ENCODE measurements around the gene EREG. TPM values are rescaled to one million over a fixed set of nuclear protein-coding genes. Genes with fewer than 3 reads are reported as not detected.

The EREG gene
- polyA plus RNA-seq, 1 donor (not counting 4 experiments of a cell fraction or from before 2014, with no cell fraction given) = 38.7 TPM

DNA sequence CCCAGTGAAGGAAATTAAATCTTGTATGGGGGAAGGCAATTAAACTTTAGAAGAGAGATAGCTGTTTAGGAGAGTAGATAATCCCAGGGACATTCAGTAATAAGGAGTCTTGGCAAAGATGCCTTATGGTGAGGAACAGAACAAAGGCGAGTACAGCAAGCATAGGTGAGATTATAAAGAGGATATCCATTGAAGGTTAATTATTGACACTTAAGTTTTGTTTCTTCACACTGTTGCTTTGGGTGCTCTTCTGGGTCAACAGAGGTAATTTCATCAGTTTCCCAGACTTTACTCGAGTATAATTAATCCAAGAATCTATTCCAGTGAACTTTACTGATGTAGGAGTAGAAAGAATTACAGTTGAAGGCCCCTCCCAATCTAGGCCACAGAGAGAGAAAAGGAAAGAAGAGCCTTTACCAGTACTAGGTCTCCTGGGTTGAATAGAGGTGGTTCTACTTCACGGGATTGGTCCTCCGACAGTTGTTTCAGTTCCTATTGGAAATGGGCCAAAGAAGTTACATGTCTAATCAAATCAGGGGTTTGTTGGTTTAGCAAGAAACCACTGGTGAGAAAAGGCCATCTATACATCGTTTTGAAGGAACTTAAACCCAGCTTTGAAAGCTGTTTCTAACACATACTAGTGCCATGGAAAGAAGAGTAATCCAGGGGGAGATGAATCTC lies 29.5 kb upstream of the EREG start:
- no peak overlapping the region for H3K27ac ChIP-seq (ENCODE audit: control insufficient read depth, insufficient read depth, low read length)
- H3K4me3 ChIP-seq (ENCODE audit: control insufficient read depth in 2 of 3, extremely low read depth in 1 of 3, insufficient read depth in 2 of 3, low read depth in 1 of 3, low read length in 3 of 3) = no peak overlapping the region
- no peak overlapping the region for H3K9ac ChIP-seq (ENCODE audit: control insufficient read depth, extremely low read depth, insufficient read depth, low read length)
- no peak overlapping the region for H2AFZ ChIP-seq (ENCODE audit: control insufficient read depth, low read length)
- no peaks in the 10 kb centered on the region for H3K9me3 ChIP-seq (ENCODE audit: control insufficient read depth, low read depth, low read length)
- dilution Hi-C loops (cut with MboI; ENCODE audit: extremely low pct_ligation_motif_present, low sequenced_read_pairs) = no loop called here
- H3K9me1 ChIP-seq (ENCODE audit: control insufficient read depth, extremely low read depth, insufficient read depth, low read length) = no peaks in the 10 kb centered on the region
- DNase-seq (ENCODE audit: low read depth, low spot score) = no peak
- H3K4me2 ChIP-seq (ENCODE audit: control insufficient read depth, extremely low read depth, insufficient read depth, low read depth, low read length) = no peak overlapping the region
- TF ChIP-seq, protein P1, sequence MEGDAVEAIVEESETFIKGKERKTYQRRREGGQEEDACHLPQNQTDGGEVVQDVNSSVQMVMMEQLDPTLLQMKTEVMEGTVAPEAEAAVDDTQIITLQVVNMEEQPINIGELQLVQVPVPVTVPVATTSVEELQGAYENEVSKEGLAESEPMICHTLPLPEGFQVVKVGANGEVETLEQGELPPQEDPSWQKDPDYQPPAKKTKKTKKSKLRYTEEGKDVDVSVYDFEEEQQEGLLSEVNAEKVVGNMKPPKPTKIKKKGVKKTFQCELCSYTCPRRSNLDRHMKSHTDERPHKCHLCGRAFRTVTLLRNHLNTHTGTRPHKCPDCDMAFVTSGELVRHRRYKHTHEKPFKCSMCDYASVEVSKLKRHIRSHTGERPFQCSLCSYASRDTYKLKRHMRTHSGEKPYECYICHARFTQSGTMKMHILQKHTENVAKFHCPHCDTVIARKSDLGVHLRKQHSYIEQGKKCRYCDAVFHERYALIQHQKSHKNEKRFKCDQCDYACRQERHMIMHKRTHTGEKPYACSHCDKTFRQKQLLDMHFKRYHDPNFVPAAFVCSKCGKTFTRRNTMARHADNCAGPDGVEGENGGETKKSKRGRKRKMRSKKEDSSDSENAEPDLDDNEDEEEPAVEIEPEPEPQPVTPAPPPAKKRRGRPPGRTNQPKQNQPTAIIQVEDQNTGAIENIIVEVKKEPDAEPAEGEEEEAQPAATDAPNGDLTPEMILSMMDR (optimal IDR thresholded peaks at IDR 0.05 in 1 of 3, IDR thresholded peaks at IDR 0.05 in 1 of 3, conservative IDR thresholded peaks at IDR 0.05 in 1 of 3; ENCODE audit: extremely low read depth in 1 of 3, insufficient read depth in 2 of 3, low read length in 3 of 3) = no peak
- no peak for TF ChIP-seq EZH2 (IDR thresholded peaks at IDR 0.05; ENCODE audit: low read length)
- no peak for FAIRE-seq
- H4K20me1 ChIP-seq (ENCODE audit: control insufficient read depth, extremely low read depth, insufficient read depth, low read length) = no peaks in the 10 kb centered on the region
- H3K4me1 ChIP-seq (ENCODE audit: control insufficient read depth, extremely low read depth, insufficient read depth, low read length) = no peaks in the 10 kb centered on the region
- no peaks in the 10 kb centered on the region for H3K79me2 ChIP-seq (ENCODE audit: control insufficient read depth, insufficient read depth, low read length)
- no peaks in the 10 kb centered on the region for H3K36me3 ChIP-seq (ENCODE audit: control insufficient read depth in 2 of 2, extremely low read depth in 1 of 2, insufficient read depth in 2 of 2, low read length in 2 of 2)
- no peaks in the 10 kb centered on the region for H3K27me3 ChIP-seq (ENCODE audit: control insufficient read depth, extremely low read depth, insufficient read depth, low read length)

DNA sequence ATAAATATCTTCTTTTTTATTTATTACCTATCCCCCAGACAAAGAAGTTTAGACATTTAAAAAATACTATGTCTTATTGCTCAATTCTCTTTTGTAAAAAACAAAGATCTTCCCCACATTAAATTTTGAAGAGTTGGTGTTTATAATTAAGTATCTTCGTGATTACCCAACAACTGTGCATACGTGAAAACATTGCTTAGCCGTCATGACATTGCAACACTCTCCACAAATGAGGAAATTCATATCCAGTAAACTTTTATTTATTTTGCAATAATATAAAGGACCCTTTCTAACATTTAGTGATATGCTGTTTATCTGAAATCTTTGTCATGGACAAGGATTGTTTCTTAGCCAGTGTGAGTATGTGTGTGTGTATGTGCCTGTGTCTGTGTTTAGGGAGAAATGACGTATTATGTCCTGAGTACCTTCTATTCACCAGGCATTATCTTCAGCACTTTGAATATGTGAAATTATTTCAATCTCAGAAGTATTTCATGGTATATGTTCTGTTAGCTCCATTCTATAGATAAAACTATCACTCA lies 26.1 kb upstream of the EREG start:
- Histone ChIP-seq H3K9me1 (ENCODE audit: control insufficient read depth, extremely low read depth, insufficient read depth, low read length) (no peaks in the 10 kb centered on the region), H3K9me3 (ENCODE audit: control insufficient read depth, low read depth, low read length) (no peaks in the 10 kb centered on the region), H2AFZ (ENCODE audit: control insufficient read depth, low read length) (no peak overlapping the region), H3K27ac (ENCODE audit: control insufficient read depth, insufficient read depth, low read length) (no peak overlapping the region), H3K79me2 (ENCODE audit: control insufficient read depth, insufficient read depth, low read length) (no peaks in the 10 kb centered on the region), H3K27me3 (ENCODE audit: control insufficient read depth, extremely low read depth, insufficient read depth, low read length) (no peaks in the 10 kb centered on the region), H4K20me1 (ENCODE audit: control insufficient read depth, extremely low read depth, insufficient read depth, low read length) (no peaks in the 10 kb centered on the region), H3K4me1 (ENCODE audit: control insufficient read depth, extremely low read depth, insufficient read depth, low read length) (no peaks in the 10 kb centered on the region), H3K36me3 (ENCODE audit: control insufficient read depth in 2 of 2, extremely low read depth in 1 of 2, insufficient read depth in 2 of 2, low read length in 2 of 2) (peaks cover 0 to 4% of the 10 kb centered on the region in 2 experiments), H3K9ac (ENCODE audit: control insufficient read depth, extremely low read depth, insufficient read depth, low read length) (no peak overlapping the region), H3K4me2 (ENCODE audit: control insufficient read depth, extremely low read depth, insufficient read depth, low read depth, low read length) (no peak overlapping the region), H3K4me3 (ENCODE audit: control insufficient read depth in 2 of 3, extremely low read depth in 1 of 3, insufficient read depth in 2 of 3, low read depth in 1 of 3, low read length in 3 of 3) (no peak overlapping the region)
- DNase-seq (ENCODE audit: low read depth, low spot score) (no peak), FAIRE-seq (no peak)
- dilution Hi-C loops (cut with MboI; ENCODE audit: extremely low pct_ligation_motif_present, low sequenced_read_pairs) = no loop called here
- no peak for TF ChIP-seq EZH2 (IDR thresholded peaks at IDR 0.05; ENCODE audit: low read length)
- TF ChIP-seq, protein P1 (optimal IDR thresholded peaks at IDR 0.05 in 1 of 3, IDR thresholded peaks at IDR 0.05 in 1 of 3, conservative IDR thresholded peaks at IDR 0.05 in 1 of 3; ENCODE audit: extremely low read depth in 1 of 3, insufficient read depth in 2 of 3, low read length in 3 of 3) = no peak

Measured in keratinocyte (primary cell).